Activated naive CD8-positive, alpha-beta T cell treated with anti-CD3 and anti-CD28 coated beads for 36 hours (primary cell): Measurements from ENCODE around the gene NPDC1. TPM values are rescaled to one million over a fixed set of nuclear protein-coding genes. Genes with fewer than 3 reads are reported as not detected.
"Not testable (repeated sequence)": the region's sequence is repeated elsewhere in the genome, so short reads cannot be mapped to it uniquely, and the experiment has no call there.

Experiments
- DNase-seq: peaks from one replicate; pipeline ENCODE4 v3.0.0; 2021
- H3K27ac Mint-ChIP-seq: one replicate; pipeline ENCODE4 v1.8.0; 2022; ENCODE audit warnings: mild to moderate bottlenecking, moderate library complexity, mixed read lengths
- H3K27me3 Mint-ChIP-seq: one replicate; pipeline ENCODE4 v1.8.0; 2022; ENCODE audit warnings: mild to moderate bottlenecking, mixed read lengths
- H3K36me3 Mint-ChIP-seq: one replicate; pipeline ENCODE4 v1.8.0; 2021; ENCODE audit warnings: mild to moderate bottlenecking, mixed read lengths
- H3K4me1 Mint-ChIP-seq: one replicate; pipeline ENCODE4 v1.8.0; 2021; ENCODE audit warnings: mixed read lengths
- H3K4me3 Mint-ChIP-seq: one replicate; pipeline ENCODE4 v1.8.0; 2022; ENCODE audit warnings: mild to moderate bottlenecking, moderate library complexity, mixed read lengths
- H3K9me3 Mint-ChIP-seq: one replicate; pipeline ENCODE4 v1.8.0; 2022; ENCODE audit warnings: mixed read lengths
- total RNA-seq, 2 experiments: library from RNA; stranded (reverse); gene quantifications; one replicate each; pipeline ENCODE4 v1.2.3, GENCODE V29; 2021

Gene NPDC1
- total RNA-seq, 2 experiments from 2014 or later = 13.2 to 13.5 TPM

- Mint-ChIP-seq H3K27me3 (peaks cover 10% of the 10 kb centered on the region), H3K4me3 (no peak overlapping the region), H3K4me1 (peaks cover 5% of the 10 kb centered on the region), H3K36me3 (no peaks in the 10 kb centered on the region), H3K9me3 (no peaks in the 10 kb centered on the region), H3K27ac (no peak overlapping the region)
- no peak for DNase-seq
Measured at GRCh38 chr9:137041124-137041523, 4.9 kb downstream of the NPDC1 start.

- H3K36me3 Mint-ChIP-seq = no peaks in the 10 kb centered on the region
- peaks cover 10% of the 10 kb centered on the region for H3K27me3 Mint-ChIP-seq
- H3K4me1 Mint-ChIP-seq = peaks cover 5% of the 10 kb centered on the region
- no peak for DNase-seq
- H3K9me3 Mint-ChIP-seq = no peaks in the 10 kb centered on the region
- no peak overlapping the region for H3K27ac Mint-ChIP-seq
- no peak overlapping the region for H3K4me3 Mint-ChIP-seq
Measured at GRCh38 chr9:137040568-137040967, 5.4 kb downstream of the NPDC1 start.

DNA sequence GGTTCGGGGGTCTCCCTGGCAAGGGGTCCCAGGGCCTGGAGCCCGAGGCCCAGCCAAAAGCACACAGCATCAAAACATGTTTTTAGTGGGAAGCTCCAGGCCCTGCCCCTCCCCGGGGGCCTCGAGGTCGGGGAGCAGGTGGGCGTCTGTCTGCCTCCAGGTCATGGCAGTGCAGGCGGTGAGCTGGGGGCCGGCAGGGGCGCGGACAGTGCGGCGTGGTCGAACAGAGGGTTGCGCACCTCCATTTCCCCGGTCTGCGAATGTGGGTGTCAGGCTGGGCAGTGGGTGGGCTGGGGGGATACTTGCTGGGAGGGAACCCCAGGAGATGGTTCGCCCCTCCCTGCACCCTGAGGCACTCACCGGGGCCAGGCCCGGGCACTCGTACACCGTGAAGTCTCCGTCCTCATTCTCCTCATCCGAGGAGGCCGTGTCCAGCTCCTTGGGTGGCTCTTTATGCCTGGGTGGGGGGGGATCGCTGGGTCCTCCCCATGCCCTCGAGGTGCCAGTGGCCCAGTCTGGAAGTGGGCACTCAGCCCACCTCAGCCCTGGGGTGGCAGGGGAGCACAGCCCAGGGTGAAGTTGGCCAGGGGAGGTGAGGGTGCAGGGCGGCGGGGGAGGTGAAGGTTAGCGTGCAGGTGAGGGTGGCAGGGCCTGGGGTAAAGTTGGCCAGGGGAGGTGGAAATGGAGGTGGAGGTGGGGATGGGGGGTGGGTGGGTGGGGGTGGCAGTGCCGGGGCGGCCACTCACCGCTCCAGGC lies 6.2 kb downstream of the NPDC1 start:
- Mint-ChIP-seq H3K27ac (no peak overlapping the region), H3K9me3 (no peaks in the 10 kb centered on the region), H3K4me3 (no peak overlapping the region), H3K36me3 (no peaks in the 10 kb centered on the region), H3K4me1 (peaks cover 5% of the 10 kb centered on the region), H3K27me3 (peaks cover 4% of the 10 kb centered on the region)
- no peak for DNase-seq

DNA sequence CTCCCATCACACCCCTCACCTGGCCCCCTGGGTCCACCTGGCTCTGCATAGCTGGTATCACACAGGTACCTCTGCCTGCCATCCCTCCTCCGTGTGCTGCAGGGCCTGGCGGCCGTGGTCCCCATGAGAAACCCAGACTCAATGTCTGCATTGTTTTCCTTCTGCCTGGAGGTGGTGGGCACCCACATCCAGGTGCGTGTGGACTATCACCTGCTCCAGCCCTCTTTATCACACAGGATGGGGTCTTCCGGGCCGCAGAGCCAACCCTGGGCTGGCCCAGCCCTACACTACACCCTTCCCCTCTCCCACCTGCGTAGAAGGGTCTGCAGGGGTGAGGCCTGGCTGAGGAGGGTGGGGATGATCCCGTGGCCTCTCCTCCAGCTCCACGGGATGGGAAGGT lies 7.1 kb downstream of the NPDC1 start:
- Mint-ChIP-seq H3K9me3 (no peaks in the 10 kb centered on the region), H3K4me1 (peaks cover 8% of the 10 kb centered on the region), H3K36me3 (no peaks in the 10 kb centered on the region), H3K4me3 (no peak overlapping the region), H3K27me3 (no peaks in the 10 kb centered on the region), H3K27ac (no peak overlapping the region)
- DNase-seq = no peak

DNA sequence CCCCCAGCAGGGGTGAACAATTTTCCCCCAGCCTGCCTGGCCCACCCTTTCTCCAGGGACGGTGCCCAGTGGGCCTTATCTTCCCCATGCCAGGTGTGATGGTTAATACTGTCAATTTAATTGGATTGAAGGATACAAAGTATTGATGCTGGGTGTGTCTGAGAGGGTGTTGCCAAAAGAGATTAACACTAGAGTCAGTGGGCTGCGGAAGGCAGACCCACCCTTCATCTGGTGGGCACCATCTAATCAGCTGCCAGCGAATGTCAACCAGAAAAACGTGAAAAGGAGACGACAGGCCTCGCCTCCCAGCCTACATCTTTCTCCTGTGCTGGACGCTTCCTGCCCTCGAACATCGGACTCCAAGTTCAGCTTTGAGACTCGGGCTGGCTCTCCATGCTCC lies 8.5 kb downstream of the NPDC1 start:
- no peak overlapping the region for H3K4me3 Mint-ChIP-seq
- H3K27ac Mint-ChIP-seq = no peak overlapping the region
- peaks cover 11% of the 10 kb centered on the region for H3K4me1 Mint-ChIP-seq
- no peaks in the 10 kb centered on the region for H3K36me3 Mint-ChIP-seq
- H3K27me3 Mint-ChIP-seq = no peaks in the 10 kb centered on the region
- no peak for DNase-seq
- H3K9me3 Mint-ChIP-seq = no peaks in the 10 kb centered on the region

- peaks cover 12% of the 10 kb centered on the region for H3K4me1 Mint-ChIP-seq
- H3K9me3 Mint-ChIP-seq = no peaks in the 10 kb centered on the region
- DNase-seq = no peak
- no peak overlapping the region for H3K27ac Mint-ChIP-seq
- H3K27me3 Mint-ChIP-seq = no peaks in the 10 kb centered on the region
- no peak overlapping the region for H3K4me3 Mint-ChIP-seq
- no peaks in the 10 kb centered on the region for H3K36me3 Mint-ChIP-seq
Measured at GRCh38 chr9:137037035-137037434, 8.9 kb downstream of the NPDC1 start.

DNA sequence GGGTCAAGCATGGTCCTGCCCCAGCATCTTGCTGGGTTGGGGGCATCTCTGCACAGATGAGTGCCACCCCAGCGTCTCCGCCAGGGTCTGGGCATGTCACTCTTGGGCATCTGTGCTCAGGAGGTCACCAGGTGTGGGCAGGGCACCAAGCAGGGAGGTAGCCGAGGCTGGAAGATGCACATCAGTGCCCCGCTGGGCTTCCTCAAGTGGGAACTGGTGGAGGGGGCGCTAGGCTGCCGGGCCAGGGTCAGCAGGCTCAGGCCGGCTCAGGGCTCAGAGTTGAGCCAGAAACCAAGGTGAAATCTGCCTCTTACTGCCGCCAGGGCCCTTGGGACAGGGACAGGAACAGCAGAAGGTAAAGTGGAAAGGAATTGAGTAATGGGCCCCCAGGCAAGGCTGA lies 10.0 kb downstream of the NPDC1 start:
- no peak for DNase-seq
- H3K4me1 Mint-ChIP-seq = peaks cover 16% of the 10 kb centered on the region
- H3K27ac Mint-ChIP-seq = no peak overlapping the region
- H3K36me3 Mint-ChIP-seq = no peaks in the 10 kb centered on the region
- no peak overlapping the region for H3K4me3 Mint-ChIP-seq
- no peaks in the 10 kb centered on the region for H3K9me3 Mint-ChIP-seq
- H3K27me3 Mint-ChIP-seq = no peaks in the 10 kb centered on the region

DNA sequence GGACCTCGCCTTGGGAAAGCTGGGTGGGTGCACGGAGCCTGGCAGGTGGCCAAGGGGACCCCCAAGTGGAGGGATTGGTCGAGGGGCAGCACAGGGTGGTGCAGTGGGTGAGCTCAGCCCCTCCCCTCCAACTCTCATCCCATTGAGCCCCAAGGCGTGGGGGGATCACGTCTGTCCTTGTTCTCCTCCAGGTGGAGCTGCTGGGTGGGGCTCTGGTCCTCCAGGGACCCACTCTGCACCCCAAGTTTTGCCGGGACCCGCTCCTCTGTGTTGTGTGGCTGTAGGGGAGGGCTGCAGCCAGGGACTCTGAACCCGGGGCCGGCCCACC lies 10.5 kb downstream of the NPDC1 start:
- Mint-ChIP-seq H3K4me3 (no peak overlapping the region), H3K36me3 (no peaks in the 10 kb centered on the region), H3K27me3 (no peaks in the 10 kb centered on the region), H3K4me1 (peaks cover 21% of the 10 kb centered on the region), H3K9me3 (no peaks in the 10 kb centered on the region), H3K27ac (no peak overlapping the region)
- DNase-seq = no peak

DNA sequence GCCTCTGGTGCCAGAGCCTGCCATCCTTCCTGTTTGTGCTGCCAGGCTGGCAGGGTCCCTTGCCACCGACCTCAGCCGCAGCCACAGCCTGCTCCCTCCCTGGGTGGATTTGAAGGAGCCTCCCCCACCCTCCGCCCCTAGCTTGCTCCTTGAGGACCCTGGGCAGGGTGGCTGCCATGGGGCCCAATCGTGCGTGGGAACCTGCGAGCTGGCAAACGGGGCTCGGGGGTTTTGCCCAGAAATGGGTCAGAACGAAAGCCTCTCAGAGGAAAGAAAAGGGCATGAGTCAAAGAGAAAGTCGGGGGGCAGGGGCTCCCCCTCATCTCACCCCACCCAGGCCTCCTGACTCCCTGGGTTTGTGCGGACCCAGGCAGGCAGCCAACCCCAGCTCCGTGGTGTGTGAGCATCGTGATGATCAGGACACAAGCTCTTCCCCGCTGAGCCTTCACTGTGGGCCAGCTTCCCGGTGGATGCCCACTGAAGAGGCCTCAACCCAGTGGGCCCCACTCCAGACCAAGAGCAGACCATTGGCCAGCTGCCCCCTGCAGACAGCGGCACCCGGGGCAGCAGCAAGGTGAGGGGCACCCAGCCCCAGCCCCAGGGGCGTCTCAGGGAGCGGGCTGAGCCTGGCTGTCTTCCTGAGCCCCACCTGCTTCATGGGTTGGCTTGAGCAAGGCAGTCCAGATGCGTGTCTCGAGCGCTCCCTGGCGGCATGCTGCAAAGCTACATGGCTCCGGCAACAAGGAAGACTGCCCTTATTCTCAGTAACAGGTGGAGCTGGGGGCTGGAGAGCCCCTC lies 11.1 kb downstream of the NPDC1 start:
- peak overlapping the region; percentile 46 for H3K27ac Mint-ChIP-seq
- peak overlapping the region; percentile 52 for H3K4me3 Mint-ChIP-seq
- peak; percentile 88 for DNase-seq
- H3K9me3 Mint-ChIP-seq = no peaks in the 10 kb centered on the region
- no peaks in the 10 kb centered on the region for H3K36me3 Mint-ChIP-seq
- H3K27me3 Mint-ChIP-seq = no peaks in the 10 kb centered on the region
- peaks cover 25% of the 10 kb centered on the region for H3K4me1 Mint-ChIP-seq

- Mint-ChIP-seq H3K27ac (peak overlapping the region; percentile 46), H3K27me3 (no peaks in the 10 kb centered on the region), H3K9me3 (no peaks in the 10 kb centered on the region), H3K4me3 (peak overlapping the region; percentile 52), H3K4me1 (peaks cover 31% of the 10 kb centered on the region), H3K36me3 (no peaks in the 10 kb centered on the region)
- no peak for DNase-seq
Measured at GRCh38 chr9:137034039-137034708, 11.8 kb downstream of the NPDC1 start.

DNA sequence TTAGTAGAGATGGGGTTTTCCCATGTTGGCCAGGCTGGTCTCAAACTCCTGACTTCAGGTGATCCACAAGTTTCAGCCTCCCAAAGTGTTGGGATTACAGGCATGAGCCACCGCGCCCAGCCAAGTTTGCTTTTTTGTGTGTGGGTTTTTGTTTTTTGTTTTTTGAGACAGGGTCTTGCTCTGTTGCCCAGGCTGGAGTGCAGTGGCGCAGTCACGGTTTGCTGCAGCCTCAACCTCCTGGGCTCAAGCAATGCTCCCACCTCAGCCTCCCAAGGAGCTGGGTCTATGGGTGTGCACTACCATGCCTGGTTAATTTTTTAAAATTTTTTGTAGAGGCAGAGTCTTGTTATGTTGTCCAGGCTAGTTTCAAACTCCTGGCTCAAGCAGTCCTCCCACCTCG lies 12.5 kb downstream of the NPDC1 start:
- not testable (repeated sequence) for H3K27ac Mint-ChIP-seq, DNase-seq, H3K4me3 Mint-ChIP-seq, H3K27me3 Mint-ChIP-seq, H3K36me3 Mint-ChIP-seq, H3K9me3 Mint-ChIP-seq
- peaks cover 35% of the 10 kb centered on the region for H3K4me1 Mint-ChIP-seq

- no peak for DNase-seq
- Mint-ChIP-seq H3K27ac (no peak overlapping the region), H3K27me3 (no peaks in the 10 kb centered on the region), H3K4me3 (no peak overlapping the region), H3K36me3 (no peaks in the 10 kb centered on the region), H3K9me3 (no peaks in the 10 kb centered on the region), H3K4me1 (peaks cover 35% of the 10 kb centered on the region)
Measured at GRCh38 chr9:137032858-137033257, 13.1 kb downstream of the NPDC1 start.

- Mint-ChIP-seq H3K27ac (no peak within 1 kb of the TSS), H3K36me3 (no peaks in the 10 kb centered on the region), H3K4me3 (no peak within 1 kb of the TSS), H3K4me1 (peaks cover 37% of the 10 kb centered on the region), H3K27me3 (no peaks in the 10 kb centered on the region), H3K9me3 (no peaks in the 10 kb centered on the region)
- DNase-seq = no peak
Measured at GRCh38 chr9:137031904-137032640, 13.9 kb downstream of the NPDC1 start, which contains the start of gene FUT7. TSS of gene FUT7 (minus strand) at chr9:137032088. CDS start at chr9:137031991, 97 bp downstream.

DNA sequence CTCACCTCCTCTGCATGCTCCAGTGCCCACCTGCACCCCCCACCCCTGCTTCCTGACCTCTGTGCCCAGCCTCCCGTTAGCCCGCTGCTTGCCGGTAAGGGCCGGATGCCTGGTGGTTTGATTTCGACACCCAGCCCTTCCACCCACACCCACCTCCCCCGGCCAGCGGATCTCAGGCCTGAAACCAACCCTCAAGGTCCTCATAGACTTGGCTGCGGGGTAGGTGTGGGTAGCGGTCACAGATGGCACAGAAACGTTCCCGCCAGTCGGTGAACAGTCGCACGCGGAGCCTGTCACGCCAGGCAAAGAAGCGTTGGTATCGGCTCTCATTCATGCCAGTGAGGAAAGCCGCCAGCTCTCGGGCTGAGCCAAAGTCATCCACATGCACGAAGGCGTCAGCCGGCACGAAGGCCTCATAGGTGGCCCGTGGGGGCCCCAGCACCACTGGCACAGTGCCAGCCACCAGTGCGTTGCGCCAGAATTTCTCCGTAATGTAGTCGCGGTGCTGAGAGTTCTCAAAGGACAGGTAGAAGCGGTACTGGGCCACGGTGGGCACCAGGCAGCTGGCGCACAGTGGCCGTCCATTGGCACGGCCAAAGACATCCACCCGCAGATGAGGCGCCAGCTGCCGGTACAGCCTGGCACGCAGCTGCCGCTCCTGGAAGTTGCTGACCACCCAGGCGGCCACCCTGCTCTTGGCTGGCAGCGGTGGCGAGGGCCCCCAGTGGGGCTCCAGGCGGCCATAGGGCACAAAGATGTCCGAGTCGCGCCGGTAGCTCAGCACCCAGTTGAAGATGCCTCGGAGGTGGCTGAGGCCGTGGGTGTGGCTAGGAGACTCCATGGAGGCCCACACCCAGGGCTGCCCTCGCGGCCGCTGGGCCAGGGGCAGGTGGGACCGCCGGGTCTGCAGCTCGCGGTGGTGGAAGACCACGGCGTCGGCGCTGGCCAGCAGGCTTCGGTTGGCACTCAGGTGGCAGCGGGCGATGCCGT lies 15.1 kb downstream of the NPDC1 start:
- Mint-ChIP-seq H3K4me3 (no peak overlapping the region), H3K27ac (no peak overlapping the region), H3K4me1 (peaks cover 40% of the 10 kb centered on the region), H3K9me3 (no peaks in the 10 kb centered on the region), H3K36me3 (no peaks in the 10 kb centered on the region), H3K27me3 (no peaks in the 10 kb centered on the region)
- peak; percentile 47 for DNase-seq
